ENCODE results near the gene CHIC1.

GRCh38 chrX:73561801-73562200 lies 1.2 kb upstream of the CHIC1 start:
- TF ChIP-seq POLR2A (IDR thresholded peaks at IDR 0.05; ENCODE audit: low read depth, low read length) (no peak), CTCF (IDR thresholded peaks at IDR 0.05; ENCODE audit: extremely low read depth in 1 of 2, insufficient read depth in 1 of 2, low read depth in 1 of 2, low read length in 2 of 2) (no peak), POLR2AphosphoS5 (IDR thresholded peaks at IDR 0.05; ENCODE audit: insufficient read depth, low read depth, low read length) (no peak), EZH2 (IDR thresholded peaks at IDR 0.05; ENCODE audit: borderline replicate concordance, low read depth, low read length, severe bottlenecking) (no peak), JUN (IDR thresholded peaks at IDR 0.05; ENCODE audit: borderline replicate concordance, insufficient read depth, insufficient read length, low read depth) (no peak), FOS (IDR thresholded peaks at IDR 0.05; ENCODE audit: borderline replicate concordance, insufficient read depth, low read length) (no peak), MAX (IDR thresholded peaks at IDR 0.05; ENCODE audit: insufficient read depth, insufficient read length) (no peak)

Measured in endothelial cell of umbilical vein (primary cell).